Activated T-helper 2 cell treated with anti-CD3 and anti-CD28 coated beads, Interferon-gamma antibody, Interleukin-2, Interleukin-4, amounts not matched to agents 10 μg/mL and 5 μg/mL and 100 μg/mL, durations not matched to agents 14 hours and 24 hours and 36 hours (primary cell): ENCODE measurements around the gene C7orf33. TPM values are rescaled to one million over a fixed set of nuclear protein-coding genes. Genes with fewer than 3 reads are reported as not detected.
"Not testable (repeated sequence)": the region's sequence is repeated elsewhere in the genome, so short reads cannot be mapped to it uniquely, and the experiment has no call there.

ENCODE experiments used
- DNase-seq: peaks from one replicate; pipeline ENCODE4 v3.0.0; 2021; ENCODE audit warnings: low spot score
- H3K27ac Mint-ChIP-seq: one replicate; pipeline ENCODE4 v1.8.0; 2021; ENCODE audit warnings: mixed read lengths
- H3K27me3 Mint-ChIP-seq: one replicate; pipeline ENCODE4 v1.8.0; 2021; ENCODE audit warnings: low read depth, mixed read lengths
- H3K36me3 Mint-ChIP-seq: one replicate; pipeline ENCODE4 v1.8.0; 2021; ENCODE audit warnings: low read depth, mixed read lengths
- H3K4me1 Mint-ChIP-seq: one replicate; pipeline ENCODE4 v1.8.0; 2021; ENCODE audit warnings: low read depth, mixed read lengths
- H3K4me3 Mint-ChIP-seq: one replicate; pipeline ENCODE4 v1.8.0; 2021; ENCODE audit warnings: low read depth, mild to moderate bottlenecking, moderate library complexity, mixed read lengths
- H3K9me3 Mint-ChIP-seq: one replicate; pipeline ENCODE4 v1.8.0; 2021; ENCODE audit warnings: mixed read lengths
- intact Hi-C: fragments of 100-400 bp; cut with micrococcal nuclease; formaldehyde crosslinking; loops from one replicate; pipeline ENCODE4 v1.15.1; 2023
- total RNA-seq: library from RNA; stranded (reverse); gene quantifications from 2 replicates; pipeline ENCODE4 v1.2.3, GENCODE V29; 2022

The C7orf33 gene
- total RNA-seq: not detected in 2 replicates

- no peaks in the 10 kb centered on the region for H3K36me3 Mint-ChIP-seq
- intact Hi-C loops: no loop called here
- DNase-seq: no peak
Measured at GRCh38 chr7:148590471-148590870, at the start of gene C7orf33. Gene C7orf33, plus strand, starts transcription at chr7:148590766. Its CDS starts 160 bp downstream, at chr7:148590926.

GRCh38 chr7:148541891-148542504, 48.6 kb upstream of the C7orf33 start:
- intact Hi-C loops: no loop called here
- Mint-ChIP-seq H3K27ac (no peak overlapping the region), H3K4me1 (no peaks in the 10 kb centered on the region), H3K27me3 (peaks cover 9% of the 10 kb centered on the region), H3K4me3 (no peak overlapping the region), H3K9me3 (no peaks in the 10 kb centered on the region), H3K36me3 (no peaks in the 10 kb centered on the region)
- DNase-seq: no peak

More at GRCh38 chr7:148590471-148590870, at the start of gene C7orf33:
- Mint-ChIP-seq H3K27me3 (peaks cover 45% of the 10 kb centered on the region), H3K9me3 (no peaks in the 10 kb centered on the region), H3K4me1 (peaks cover 1% of the 10 kb centered on the region), H3K4me3 (no peak within 1 kb of the TSS), H3K27ac (no peak within 1 kb of the TSS)

GRCh38 chr7:148543302-148543701, 47.3 kb upstream of the C7orf33 start:
- H3K4me3 Mint-ChIP-seq: no peak overlapping the region
- no peaks in the 10 kb centered on the region for H3K36me3 Mint-ChIP-seq
- peaks cover 8% of the 10 kb centered on the region for H3K27me3 Mint-ChIP-seq
- DNase-seq: no peak
- no peak overlapping the region for H3K27ac Mint-ChIP-seq
- intact Hi-C loops: no loop called here
- H3K4me1 Mint-ChIP-seq: no peaks in the 10 kb centered on the region
- H3K9me3 Mint-ChIP-seq: no peaks in the 10 kb centered on the region

- Mint-ChIP-seq H3K27me3 (peaks cover 13% of the 10 kb centered on the region), H3K9me3 (no peaks in the 10 kb centered on the region), H3K27ac (no peak overlapping the region), H3K4me3 (no peak overlapping the region), H3K4me1 (no peaks in the 10 kb centered on the region), H3K36me3 (no peaks in the 10 kb centered on the region)
- intact Hi-C loops: no loop called here
- no peak for DNase-seq
Measured at GRCh38 chr7:148545172-148545571, 45.4 kb upstream of the C7orf33 start.

- Mint-ChIP-seq H3K4me1 (no peaks in the 10 kb centered on the region), H3K9me3 (no peaks in the 10 kb centered on the region)
Measured at GRCh38 chr7:148545932-148546331, 44.6 kb upstream of the C7orf33 start.

GRCh38 chr7:148546857-148547256, 43.7 kb upstream of the C7orf33 start:
- no peak overlapping the region for H3K27ac Mint-ChIP-seq
- intact Hi-C loops: no loop called here
- H3K4me3 Mint-ChIP-seq: no peak overlapping the region
- H3K36me3 Mint-ChIP-seq: no peaks in the 10 kb centered on the region
- peaks cover 8% of the 10 kb centered on the region for H3K4me1 Mint-ChIP-seq
- no peaks in the 10 kb centered on the region for H3K9me3 Mint-ChIP-seq
- H3K27me3 Mint-ChIP-seq: peaks cover 16% of the 10 kb centered on the region
- no peak for DNase-seq

More at GRCh38 chr7:148545932-148546331, 44.6 kb upstream of the C7orf33 start:
- Mint-ChIP-seq H3K27ac (no peak overlapping the region), H3K27me3 (peaks cover 13% of the 10 kb centered on the region), H3K36me3 (no peaks in the 10 kb centered on the region), H3K4me3 (no peak overlapping the region)
- DNase-seq: no peak
- intact Hi-C loops: no loop called here

GRCh38 chr7:148547951-148548350, 42.6 kb upstream of the C7orf33 start:
- Mint-ChIP-seq H3K36me3 (no peaks in the 10 kb centered on the region), H3K4me3 (no peak overlapping the region), H3K27me3 (peaks cover 23% of the 10 kb centered on the region), H3K9me3 (no peaks in the 10 kb centered on the region), H3K27ac (no peak overlapping the region), H3K4me1 (peaks cover 10% of the 10 kb centered on the region)
- intact Hi-C loops: no loop called here
- DNase-seq: no peak

GRCh38 chr7:148553979-148554378, 36.6 kb upstream of the C7orf33 start:
- peaks cover 49% of the 10 kb centered on the region for H3K27me3 Mint-ChIP-seq
- H3K9me3 Mint-ChIP-seq: no peaks in the 10 kb centered on the region
- peaks cover 14% of the 10 kb centered on the region for H3K4me1 Mint-ChIP-seq
- H3K36me3 Mint-ChIP-seq: no peaks in the 10 kb centered on the region
- no peak for DNase-seq
- no peak overlapping the region for H3K4me3 Mint-ChIP-seq
- H3K27ac Mint-ChIP-seq: no peak overlapping the region
- intact Hi-C loops: no loop called here

GRCh38 chr7:148556892-148557291, 33.7 kb upstream of the C7orf33 start:
- intact Hi-C loops: no loop called here
- no peak overlapping the region for H3K27ac Mint-ChIP-seq
- no peaks in the 10 kb centered on the region for H3K36me3 Mint-ChIP-seq
- no peak for DNase-seq
- no peak overlapping the region for H3K4me3 Mint-ChIP-seq
- H3K9me3 Mint-ChIP-seq: peaks cover 5% of the 10 kb centered on the region
- H3K4me1 Mint-ChIP-seq: peaks cover 6% of the 10 kb centered on the region
- H3K27me3 Mint-ChIP-seq: peaks cover 59% of the 10 kb centered on the region

GRCh38 chr7:148558914-148559313, 31.7 kb upstream of the C7orf33 start:
- no peak for DNase-seq
- H3K27me3 Mint-ChIP-seq: peaks cover 42% of the 10 kb centered on the region
- H3K36me3 Mint-ChIP-seq: peaks cover 3% of the 10 kb centered on the region
- no peak overlapping the region for H3K27ac Mint-ChIP-seq
- H3K4me3 Mint-ChIP-seq: no peak overlapping the region
- H3K4me1 Mint-ChIP-seq: peaks cover 9% of the 10 kb centered on the region
- intact Hi-C loops: no loop called here
- peaks cover 8% of the 10 kb centered on the region for H3K9me3 Mint-ChIP-seq

GRCh38 chr7:148561099-148561498, 29.5 kb upstream of the C7orf33 start:
- Mint-ChIP-seq H3K9me3 (peaks cover 9% of the 10 kb centered on the region), H3K4me3 (no peak overlapping the region), H3K27me3 (peaks cover 33% of the 10 kb centered on the region), H3K4me1 (peaks cover 14% of the 10 kb centered on the region), H3K36me3 (peaks cover 6% of the 10 kb centered on the region), H3K27ac (no peak overlapping the region)
- intact Hi-C loops: loop anchor here (10.0 kb wide), 1 partner anchor 56 kb away; no protein-coding TSS in a partner anchor
- DNase-seq: no peak

GRCh38 chr7:148563583-148564274, 26.8 kb upstream of the C7orf33 start:
- peaks cover 6% of the 10 kb centered on the region for H3K36me3 Mint-ChIP-seq
- H3K27me3 Mint-ChIP-seq: peaks cover 21% of the 10 kb centered on the region
- H3K9me3 Mint-ChIP-seq: peaks cover 9% of the 10 kb centered on the region
- peaks cover 16% of the 10 kb centered on the region for H3K4me1 Mint-ChIP-seq
- peak overlapping the region; percentile 75 for H3K27ac Mint-ChIP-seq
- no peak for DNase-seq
- intact Hi-C loops: loop anchor here (1.0 to 10.0 kb wide), 3 partner anchors 21 to 135 kb away; partner anchors contain the start of gene CUL1
- peak overlapping the region; percentile 44 for H3K4me3 Mint-ChIP-seq

- intact Hi-C loops: loop anchor here (1.0 to 10.0 kb wide), 3 partner anchors 20 to 134 kb away; partner anchors contain the start of gene CUL1
- Mint-ChIP-seq H3K4me1 (peaks cover 16% of the 10 kb centered on the region), H3K4me3 (peak overlapping the region; percentile 44), H3K27ac (peak overlapping the region; percentile 75), H3K27me3 (peaks cover 15% of the 10 kb centered on the region)
- peak; percentile 16 for DNase-seq
- H3K36me3 Mint-ChIP-seq, H3K9me3 Mint-ChIP-seq: not testable (repeated sequence)
Measured at GRCh38 chr7:148564275-148564951, 26.2 kb upstream of the C7orf33 start.
